Activated CD4-positive, alpha-beta T cell treated with anti-CD3 and anti-CD28 coated beads, Interleukin-2, Interleukin-4, amounts not matched to agents 100 ng/mL and 50 ng/mL, durations not matched to agents 16 hours and 8 hours (primary cell): ENCODE data around the gene TAS1R1.
A peak's percentile ranks its signal among the peaks of the same experiment; 100 is the strongest.
"Not testable (repeated sequence)": the region's sequence is repeated elsewhere in the genome, so short reads cannot be mapped to it uniquely, and the experiment has no call there.

Experiments used
- DNase-seq: peaks from one replicate; pipeline ENCODE4 v3.0.0-alpha.2; 2020; ENCODE audit warnings: low spot score

Gene TAS1R1

DNA sequence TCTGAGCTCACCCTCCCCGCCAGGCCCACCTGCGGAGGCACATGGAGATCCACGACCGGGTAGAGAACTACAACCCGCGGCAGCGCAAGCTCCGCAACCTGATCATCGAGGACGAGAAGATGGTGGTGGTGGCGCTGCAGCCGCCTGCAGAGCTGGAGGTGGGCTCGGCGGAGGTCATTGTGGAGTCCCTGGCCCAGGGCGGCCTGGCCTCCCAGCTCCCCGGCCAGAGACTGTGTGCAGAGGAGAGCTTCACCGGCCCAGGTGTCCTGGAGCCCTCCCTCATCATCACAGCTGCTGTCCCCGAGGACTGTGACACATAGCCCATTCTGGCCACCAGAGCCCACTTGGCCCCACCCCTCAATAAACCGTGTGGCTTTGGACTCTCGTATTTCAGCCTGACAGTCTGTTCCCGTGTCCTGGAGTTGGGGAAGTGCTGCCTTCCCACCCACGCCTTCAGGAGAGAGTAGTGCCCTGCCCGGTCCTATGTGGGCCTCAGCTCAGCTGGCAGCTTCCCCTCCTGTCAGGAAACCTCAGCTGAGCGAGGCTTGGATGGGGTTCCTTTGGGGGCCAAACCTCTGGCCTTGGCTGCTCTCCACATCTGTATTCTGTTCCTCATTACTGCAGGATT, 33.9 kb downstream of the TAS1R1 start:
- no peak for DNase-seq

DNA sequence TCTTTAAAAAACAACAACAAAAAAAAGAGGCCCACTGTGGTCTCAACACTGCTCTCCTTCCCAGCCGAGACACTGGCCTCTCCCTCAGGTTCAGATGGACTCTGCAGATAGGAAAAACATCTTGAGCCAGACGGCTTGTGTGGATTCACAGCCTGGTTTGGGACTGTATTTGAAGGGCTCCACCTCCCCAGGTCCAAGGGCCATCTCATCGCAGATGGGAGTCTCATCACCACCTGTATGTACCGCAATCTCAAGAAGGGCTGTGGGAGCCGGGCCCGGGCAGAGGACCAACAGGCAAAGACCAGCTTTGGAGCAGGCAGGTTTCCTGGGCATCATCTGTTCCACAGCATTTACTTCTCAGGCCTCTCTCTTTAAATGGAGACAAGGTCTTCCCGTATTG, 34.9 kb downstream of the TAS1R1 start:
- DNase-seq: no peak

DNA sequence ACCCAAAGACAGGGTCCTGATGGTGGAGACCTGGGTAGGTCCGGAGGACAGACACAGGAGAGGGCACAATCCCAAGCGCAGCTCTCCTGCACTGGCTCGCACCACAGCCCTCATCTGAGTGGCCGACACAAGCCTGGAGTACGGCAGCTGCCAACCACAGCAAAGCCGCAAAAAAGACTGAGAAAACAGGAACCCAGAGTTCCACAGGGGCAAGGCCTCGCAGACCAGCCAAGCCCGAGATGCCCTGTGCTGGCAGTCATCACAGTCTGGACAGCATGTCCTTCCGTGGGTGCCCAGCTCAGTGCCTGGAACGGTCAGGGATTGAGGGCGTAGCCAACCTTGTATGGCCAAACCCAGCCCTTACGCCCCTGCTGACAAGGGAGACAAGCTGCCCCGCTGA, 36.1 kb downstream of the TAS1R1 start:
- no peak for DNase-seq

DNA sequence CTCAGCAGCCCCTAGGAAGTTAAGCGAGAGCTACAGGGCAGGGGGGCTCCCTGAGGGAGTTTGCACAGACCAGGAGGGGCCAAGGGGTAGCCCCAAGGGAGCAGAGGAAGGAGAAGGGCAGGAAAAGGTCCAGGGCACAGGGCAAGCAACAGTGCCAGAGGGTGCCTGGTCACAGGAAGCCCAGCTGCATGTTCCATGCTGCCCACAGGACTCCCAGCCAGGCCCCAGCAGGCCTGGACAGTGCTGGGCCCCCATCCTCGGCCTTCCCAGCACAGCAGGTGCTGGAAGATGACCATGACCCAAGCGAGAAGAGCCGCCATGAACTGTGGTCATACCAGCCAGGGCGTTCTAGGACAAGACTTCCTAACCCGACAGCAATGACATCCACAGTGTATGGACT, 36.5 kb downstream of the TAS1R1 start:
- DNase-seq: no peak

DNA sequence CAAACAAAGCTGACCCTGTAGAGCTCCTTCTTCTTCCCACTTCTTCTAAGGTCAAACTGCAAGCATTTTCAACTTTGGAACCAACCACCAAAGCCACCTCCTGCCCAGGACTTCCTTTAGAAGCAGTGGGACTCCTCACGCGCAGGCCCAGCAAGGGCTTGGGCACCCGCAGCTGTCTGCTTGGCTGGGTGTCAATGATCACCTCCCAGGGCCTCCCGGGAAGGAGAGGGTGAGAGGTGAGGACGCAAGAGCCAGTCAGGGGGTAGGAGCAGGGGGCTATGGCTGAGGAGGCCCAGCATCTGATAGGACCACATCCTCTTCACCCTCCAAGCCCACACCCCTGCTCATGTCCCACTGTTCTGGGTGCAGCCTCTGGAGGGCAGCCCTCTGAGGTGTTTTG, 37.3 kb downstream of the TAS1R1 start:
- DNase-seq: no peak

DNA sequence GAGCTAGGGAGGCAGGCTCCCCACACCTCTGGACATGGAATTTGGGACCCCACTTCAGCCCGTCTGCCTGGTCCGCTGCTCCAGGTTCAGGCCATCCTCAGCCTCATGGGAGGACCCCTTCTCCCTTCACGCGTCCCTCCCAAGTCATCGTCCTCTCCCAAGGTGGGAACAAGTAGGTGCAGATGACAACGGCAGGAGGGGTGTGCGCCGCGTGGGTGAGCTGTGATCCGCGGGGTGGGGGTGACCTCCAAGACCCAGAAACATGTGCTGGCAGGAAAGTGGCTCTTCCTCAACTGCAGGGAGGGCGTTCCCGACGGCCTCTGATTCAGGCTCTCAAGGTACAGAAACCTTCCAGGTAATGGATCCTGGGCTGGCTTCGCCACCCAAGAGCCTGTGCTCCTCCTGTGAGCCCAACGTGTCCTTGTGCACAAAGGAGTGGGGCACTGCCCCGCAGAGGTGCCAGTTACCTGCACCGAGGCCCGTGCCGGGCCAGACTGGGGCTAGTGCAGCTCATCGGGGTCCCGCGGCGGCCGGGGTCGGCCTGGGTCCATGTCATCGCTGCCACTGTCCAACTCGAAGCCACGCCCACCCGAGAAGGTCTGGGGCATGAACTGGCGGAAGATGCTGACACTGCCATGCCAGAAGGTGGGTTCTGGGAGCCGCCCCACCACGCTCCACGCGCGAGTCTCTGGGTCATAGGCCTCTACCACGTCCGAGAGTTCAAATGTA, 37.9 kb downstream of the TAS1R1 start:
- no peak for DNase-seq

DNA sequence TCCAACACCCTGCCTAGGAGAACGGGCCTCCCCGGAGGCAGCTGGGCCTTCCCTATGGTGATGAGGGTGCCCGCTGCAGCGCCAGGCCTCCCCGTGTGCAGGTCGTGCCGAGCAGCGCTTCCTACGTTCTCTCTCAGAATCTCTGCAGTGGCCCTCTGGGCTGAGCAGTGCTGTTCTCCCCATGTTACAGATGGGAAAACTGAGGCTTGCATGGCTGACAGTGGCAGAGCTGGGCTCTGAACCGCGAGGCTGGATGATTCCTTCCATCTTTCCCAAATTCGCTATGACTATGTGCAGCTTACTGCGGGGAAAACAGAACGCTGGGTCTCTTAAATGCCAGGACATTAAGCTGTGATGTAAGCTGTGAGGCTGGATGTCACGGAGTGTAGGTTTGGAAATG, 38.7 kb downstream of the TAS1R1 start:
- no peak for DNase-seq

DNA sequence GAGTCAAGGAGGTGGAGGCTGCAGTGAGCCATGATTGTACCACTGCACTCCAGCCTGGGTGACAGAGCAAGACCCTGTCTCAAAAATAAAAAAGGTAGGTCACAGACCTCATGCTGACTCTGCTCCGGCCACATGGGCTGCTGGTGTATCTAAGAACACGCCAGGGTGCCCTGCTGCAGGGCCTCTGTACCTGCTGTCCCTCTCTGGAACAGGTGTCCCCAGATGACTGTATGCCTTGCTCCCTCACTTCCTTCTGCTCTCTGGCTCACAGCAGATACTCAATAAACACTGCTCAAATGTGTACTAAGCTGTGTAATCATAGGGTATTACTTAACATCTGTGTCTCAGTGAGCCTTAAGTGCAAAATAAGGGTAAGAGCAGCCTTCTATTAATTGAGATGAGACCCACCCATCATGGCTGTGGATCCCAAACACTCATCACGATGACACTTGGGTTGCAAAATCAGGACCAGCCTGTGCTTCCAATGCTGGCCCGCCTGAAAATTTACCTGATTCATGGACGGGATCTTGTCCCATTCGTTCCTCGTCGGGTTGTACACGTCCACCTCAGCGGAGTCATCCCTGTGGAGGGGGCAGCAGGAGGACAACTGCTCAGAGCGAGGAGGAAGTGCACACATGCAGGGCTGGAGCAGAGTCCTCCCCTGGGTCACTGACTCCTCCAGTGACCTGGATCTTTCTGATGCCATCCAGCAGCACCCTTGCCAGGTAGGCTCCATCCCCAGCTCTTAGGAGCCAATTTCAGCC, 40.1 kb downstream of the TAS1R1 start:
- no peak for DNase-seq

DNA sequence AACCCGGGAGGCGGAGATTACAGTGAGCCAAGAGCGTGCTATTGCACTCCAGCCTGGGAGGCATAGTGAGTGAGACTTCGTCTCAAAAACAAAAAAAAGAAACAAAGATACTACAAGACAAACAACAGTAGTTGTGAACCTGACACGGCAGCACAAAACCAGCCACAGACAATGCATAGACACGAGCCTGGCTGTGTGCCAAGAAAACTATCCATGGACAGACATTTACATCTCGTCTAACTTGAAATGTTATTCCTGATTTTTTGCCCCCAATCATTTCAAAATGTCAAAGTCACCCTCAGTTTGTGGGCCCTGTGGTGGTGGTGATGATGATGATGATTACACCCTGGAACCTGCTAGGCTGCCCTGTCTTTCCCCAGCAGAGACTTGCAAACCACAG, 41.2 kb downstream of the TAS1R1 start:
- no peak for DNase-seq

DNA sequence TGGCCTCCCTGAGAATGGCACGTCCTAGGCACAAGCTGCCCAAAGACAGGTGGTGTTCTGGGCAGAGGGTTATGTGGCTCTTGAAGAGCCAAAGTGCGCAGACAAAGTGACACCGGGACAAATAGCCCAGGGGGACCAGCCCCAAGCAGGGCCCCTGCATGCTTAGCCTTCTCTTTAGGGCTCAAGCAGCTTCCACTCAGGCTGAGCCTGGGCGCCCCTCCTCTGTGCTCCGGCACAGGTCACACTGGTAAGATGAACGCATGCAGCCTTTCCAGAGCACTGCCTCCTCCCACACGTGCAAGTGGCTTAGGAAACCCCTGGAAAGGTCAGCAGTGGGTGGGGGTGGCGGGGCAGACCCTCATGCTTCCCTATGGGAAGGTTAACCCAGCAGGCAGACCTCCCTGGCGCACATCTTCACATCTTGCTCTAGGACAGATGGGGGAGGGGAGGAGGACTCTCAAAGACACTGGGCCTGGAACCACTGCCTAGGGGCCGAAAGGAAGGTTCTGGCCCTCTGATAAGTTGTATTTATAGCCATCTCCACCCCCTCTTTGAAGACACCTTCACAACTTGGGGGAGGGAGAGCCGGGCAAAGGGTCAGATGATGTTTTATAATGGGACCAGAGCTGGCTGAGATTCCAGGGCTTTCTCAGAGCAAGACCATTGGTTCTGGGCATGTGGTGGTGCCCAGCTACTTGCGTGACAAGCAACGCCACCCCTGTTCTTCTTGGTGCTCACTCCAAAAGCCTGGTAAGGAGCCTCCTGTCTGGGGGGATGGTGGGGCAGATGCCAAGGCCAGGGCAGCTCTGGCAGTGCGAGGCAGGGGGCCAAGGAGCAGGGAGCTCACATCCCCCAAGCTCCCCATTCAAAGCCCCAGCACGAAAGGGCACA, 42.0 kb downstream of the TAS1R1 start:
- no peak for DNase-seq

DNA sequence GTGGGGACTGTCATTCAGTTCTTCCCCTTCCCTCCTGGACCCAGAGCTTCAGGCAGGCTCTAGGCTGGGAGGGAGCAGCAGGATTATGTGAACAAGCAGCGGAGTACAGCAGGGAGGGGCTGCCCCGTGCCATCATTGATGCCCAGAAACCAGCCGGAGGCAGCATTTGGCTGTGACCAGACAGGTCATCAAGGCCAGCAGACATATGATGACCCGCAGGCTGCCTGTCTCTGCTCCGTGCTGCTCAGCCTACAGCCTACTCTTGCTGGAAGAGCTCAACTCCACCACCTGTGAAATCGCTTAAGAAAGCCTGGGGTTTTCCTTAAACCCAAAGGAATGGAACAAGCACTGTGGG, 42.6 kb downstream of the TAS1R1 start:
- DNase-seq: no peak

DNA sequence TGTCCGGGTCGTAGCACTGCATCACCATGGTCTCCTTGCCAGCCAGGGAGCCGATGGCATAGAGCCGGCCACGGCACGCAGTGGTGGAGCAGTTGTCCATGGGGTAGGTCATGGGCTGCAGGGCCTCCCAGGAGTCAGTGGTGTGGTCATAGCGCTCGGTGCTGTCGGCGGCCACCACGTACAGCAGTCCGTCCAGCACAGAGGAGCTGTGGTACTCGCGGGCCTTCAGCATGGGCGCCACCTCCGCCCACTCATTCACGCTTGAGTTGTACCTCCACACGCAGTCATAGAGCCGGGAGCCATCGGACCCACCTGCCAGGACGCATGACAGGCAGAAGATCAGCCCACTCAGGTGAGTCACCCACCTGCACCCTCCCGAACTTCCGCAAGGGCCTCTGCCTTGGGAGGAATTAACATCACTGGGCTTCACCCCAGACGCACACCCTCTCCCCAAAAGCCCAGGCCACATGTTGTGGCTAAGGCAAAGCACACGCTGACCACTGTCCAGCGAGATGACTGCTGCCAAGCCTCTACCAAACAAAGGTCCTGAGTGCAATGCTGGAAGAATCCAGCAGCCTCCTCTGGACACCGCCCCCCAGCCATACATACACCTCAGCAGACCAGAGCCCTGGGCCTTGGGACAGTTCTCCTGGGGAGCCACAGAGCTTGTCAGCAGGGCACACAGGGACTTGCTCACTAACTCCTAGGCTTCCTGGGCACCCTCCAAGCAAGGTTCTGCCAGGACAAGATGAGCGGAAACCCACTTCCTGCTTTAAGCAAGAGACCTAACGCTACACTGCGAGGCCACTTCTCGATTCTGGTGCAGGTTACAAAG, 44.3 kb downstream of the TAS1R1 start:
- peak; percentile 52 for DNase-seq

DNA sequence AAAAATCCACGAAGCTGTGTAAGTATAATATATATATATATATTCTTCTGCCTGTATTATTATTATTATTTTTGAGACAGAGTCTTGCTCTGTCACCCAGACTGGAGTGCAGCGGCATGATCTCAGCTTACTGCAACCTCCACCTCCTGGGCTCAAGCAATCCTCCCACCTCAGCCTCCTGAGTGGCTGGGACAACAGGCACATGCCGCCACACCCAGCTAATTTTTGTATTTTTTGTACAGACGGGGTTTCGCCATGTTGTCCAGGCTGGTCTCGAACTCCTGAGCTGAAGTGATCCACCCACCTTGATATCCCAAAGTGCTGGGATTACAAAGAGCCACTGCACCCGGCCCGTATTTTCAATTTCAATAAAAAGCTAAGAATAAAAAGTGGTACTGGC, 44.9 kb downstream of the TAS1R1 start:
- not testable (repeated sequence) for DNase-seq

DNA sequence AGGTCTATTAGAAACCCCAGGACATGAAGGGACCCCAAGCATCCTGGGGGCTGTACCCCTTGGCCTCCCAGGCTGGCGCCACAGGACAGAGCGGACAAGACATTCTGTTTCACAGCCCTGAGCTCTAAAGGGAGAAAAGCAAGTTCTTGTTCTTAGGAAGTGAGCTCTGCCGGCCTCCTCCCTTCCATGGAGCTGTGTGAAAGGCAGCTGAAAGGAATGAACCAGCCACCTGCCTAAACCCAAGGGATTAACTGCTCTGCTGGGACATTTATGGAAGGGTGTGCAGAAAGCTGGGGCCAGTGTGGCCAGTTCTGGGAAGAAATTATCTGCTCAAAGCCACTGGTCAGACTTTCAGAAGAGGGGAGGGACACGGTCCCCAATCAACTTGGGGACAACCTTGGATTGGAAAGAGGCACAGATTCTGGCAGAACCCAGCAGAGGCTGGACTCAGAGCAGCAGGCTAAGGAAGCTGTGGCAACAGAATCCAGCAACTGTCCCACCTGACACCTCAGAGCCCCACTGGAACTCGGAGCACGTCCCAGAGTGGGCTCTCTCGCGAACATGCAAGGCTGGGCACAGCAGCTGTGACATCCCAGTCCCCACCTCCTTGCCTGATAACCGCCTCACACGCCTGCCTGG, 45.4 kb downstream of the TAS1R1 start:
- DNase-seq: no peak

DNA sequence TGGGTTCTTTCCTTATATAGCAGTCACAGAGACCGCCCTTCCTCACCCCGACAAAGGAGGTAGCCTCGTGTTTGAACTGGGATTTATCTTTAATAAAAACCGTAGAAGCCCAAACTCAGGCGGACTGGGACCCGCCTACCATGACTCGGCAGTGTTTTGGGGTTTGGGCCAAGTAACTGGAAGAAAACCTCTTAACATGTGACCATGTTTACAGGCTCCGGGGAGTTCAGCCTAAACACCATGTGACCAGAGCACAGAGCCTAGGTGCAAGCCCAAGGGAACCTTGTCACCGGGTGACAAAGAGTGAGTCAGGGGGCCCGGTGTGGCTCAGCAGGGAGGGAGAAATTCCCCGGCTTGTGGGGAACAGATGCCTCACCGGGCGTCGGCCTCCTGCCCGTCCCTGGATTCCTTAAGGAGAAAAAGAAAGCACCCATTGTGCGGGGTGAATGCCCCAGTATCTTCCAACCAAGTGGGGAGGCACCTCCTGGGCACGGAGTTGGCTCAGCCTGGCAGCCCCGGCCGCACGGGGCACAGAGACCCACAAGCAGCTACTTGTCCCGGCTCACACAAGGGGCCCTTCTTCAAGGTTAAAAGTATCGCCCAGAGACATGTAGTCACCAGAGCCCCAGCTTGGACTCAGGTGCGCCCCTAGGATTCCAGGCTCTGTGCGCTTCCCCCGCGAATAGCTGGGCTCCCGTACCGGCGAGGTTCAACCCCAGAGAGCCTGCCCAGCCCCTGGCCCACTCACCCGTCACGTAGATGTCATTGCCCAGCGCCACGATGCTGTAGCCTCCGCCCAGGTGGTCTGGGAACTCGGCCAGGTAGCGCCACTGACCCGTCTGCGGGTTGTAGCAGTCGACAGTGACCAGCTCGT, 46.2 kb downstream of the TAS1R1 start:
- peak; percentile 87 for DNase-seq

DNA sequence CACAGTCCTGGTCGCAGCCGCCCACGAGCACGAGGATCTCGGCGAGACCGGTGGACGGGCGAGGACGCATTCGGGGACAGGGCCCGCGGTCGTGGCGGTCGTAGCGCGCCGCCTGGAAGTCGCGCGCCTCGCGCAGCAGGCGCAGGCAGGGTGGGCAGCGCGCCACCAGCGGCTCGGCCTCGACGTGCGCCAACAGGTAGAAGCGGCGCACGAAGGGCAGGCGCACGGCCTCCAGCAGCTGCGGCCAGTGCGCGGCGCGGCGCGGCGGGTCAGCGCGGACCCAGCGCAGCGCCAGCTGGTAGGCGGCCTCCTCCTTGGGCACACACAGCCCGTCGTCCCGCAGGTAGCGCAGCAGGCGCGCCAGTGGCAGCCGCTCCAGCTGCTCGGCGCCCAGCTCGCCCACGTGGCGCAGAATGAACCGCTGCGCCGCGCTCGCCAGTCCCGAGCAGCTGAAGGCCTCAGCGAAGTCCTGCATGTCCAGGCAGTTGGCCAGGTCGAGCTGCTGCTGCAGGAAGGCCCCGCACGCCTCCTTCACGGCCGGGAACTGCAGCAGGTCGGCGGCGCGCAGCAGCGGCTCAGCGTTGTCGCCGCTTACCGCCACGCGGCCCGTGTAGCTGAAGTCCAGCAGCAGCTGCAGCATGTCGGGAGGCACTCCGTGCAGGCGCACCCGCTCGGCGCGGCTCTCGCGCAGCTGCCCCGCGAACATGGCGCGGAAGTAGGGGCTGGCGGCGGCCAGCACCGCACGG, 47.0 kb downstream of the TAS1R1 start:
- DNase-seq: no peak

DNA sequence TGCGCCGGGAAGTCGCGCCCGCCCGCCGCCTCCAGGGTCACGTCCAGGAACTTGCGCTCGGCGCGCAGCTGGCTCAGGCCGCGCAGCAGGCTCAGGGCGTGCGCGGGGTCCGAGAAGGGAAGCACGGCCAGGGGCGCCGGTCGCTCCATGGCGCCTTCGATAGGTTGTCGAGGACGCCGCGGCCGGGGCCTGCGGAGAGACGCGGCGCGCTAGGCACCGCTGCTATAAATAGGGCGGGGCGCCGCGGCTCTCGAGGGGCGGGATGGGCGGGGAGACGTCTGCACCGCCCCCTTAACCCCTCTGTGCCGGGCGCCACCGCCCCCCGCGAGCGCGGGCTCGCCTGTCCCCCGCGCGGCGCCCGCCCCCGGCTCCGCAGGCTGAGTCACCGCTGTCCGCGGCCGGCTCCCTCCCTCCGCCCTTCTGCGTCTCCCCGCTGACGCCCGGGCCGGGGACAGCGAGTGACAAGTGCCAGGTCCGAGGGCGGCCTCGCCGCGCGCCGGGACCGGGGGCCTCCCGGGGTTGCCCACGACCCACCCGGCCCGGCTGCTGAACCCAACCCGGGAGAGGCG, 47.6 kb downstream of the TAS1R1 start, which contains the start of gene KLHL21:
TSS of gene KLHL21 (minus strand) at position 201 of the 569 bp plus-strand sequence. CDS start at position 149, 52 bp downstream.
- DNase-seq: peak; percentile 88

DNA sequence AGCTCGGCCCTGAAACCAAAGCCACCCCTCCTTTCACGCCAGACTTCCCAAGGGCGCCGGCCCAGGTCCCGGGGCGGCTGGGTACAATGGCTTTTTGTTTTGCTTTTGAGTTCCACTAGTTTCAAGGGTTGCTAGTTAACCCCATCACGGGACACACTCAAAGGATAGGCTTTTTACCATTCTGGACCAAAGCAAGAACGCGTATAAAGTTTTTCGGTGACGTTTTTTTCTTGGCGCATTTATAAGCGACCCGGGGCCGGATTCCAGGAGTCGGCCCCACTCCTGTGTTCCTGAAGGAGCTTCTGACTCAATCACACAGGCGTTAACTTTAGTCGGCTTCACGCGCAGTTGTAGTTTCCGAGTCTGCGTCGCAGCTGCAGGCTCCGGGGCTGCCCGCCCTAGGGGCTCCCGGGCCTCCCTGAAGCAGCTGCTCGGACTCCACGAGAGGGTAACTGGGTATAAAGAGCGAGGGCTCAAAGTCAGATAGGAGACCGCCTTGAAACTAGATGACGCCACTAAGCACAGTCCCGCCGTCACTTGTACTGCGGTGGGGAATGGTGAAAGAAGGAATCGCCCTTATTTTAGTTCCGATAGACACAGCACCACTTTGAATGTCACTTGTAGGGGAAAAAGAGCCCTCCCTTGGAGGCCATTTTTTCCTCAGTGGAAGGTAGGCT, 48.3 kb downstream of the TAS1R1 start:
- peak; percentile 64 for DNase-seq
